ENCODE results near the gene B3GNT2.

- TF ChIP-seq, protein P1, sequence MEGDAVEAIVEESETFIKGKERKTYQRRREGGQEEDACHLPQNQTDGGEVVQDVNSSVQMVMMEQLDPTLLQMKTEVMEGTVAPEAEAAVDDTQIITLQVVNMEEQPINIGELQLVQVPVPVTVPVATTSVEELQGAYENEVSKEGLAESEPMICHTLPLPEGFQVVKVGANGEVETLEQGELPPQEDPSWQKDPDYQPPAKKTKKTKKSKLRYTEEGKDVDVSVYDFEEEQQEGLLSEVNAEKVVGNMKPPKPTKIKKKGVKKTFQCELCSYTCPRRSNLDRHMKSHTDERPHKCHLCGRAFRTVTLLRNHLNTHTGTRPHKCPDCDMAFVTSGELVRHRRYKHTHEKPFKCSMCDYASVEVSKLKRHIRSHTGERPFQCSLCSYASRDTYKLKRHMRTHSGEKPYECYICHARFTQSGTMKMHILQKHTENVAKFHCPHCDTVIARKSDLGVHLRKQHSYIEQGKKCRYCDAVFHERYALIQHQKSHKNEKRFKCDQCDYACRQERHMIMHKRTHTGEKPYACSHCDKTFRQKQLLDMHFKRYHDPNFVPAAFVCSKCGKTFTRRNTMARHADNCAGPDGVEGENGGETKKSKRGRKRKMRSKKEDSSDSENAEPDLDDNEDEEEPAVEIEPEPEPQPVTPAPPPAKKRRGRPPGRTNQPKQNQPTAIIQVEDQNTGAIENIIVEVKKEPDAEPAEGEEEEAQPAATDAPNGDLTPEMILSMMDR (IDR thresholded peaks at IDR 0.05) = no peak
- TF ChIP-seq REST (IDR thresholded peaks at IDR 0.05; ENCODE audit: insufficient read depth in 1 of 2, low read depth in 2 of 2, low read length in 1 of 2) = no peak
These were observed 31.6 kb downstream of the B3GNT2 start for GRCh38 chr2:62227386-62228075.
